ENCODE results near the gene CD2BP2. TPM values are rescaled to one million over a fixed set of nuclear protein-coding genes. Genes with fewer than 3 reads are reported as not detected.

CD2BP2 gene
- polyA plus RNA-seq, 4 donors: 30.0 to 43.5 (median 39.9) TPM

DNA sequence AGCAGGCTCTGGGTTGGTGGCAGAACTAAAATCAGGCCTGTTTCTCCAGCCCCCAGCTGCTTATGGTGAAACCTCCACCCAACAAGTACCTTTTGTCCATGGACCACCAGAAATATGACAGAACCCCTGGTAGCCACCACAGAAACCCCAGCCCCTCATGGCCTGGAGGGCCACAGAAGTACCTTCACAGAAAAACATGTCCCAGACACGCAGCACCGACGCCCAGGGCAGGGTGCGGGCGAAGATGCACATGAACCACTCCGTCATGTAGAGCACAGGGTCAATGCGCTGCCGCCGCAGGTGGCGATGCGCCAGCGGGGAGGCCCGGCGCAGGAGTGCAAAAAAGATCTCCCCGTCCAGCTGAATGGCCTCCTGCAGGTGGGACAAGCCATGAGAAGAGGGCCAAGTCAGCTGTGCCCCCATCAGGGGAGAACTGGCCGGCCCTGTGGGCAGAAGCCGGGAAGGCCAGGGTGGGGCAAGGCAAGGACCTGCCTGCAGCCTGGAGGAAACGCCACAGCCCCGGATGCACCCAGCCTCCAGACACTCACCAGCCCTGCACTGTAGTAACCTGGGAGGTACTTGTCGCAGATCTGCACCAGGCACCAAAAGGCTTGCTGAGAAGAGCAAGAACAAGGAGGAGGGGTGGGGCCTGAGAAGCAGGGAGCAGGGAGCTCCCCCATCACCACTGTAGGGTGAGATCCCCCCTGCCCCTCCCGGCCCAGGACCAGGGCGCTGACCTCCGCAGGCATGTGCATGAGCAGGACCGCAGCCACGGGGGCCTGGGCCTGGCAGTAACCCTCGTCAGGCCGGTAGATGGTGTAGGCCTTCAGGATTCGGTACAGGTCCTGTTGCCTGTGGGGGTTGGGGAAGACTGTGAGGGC, 4.1 kb upstream of the CD2BP2 start:
- Histone ChIP-seq H3K9me3 (ENCODE audit: control insufficient read depth in 2 of 2, insufficient read depth in 1 of 2, low read depth in 1 of 2, low read length in 1 of 2) (no peaks in the 10 kb centered on the region), H3K4me3 (ENCODE audit: low read depth in 1 of 3, low read length in 3 of 3) (no peak overlapping the region), H3K27ac (ENCODE audit: low read depth in 1 of 3, low read length in 2 of 3) (no peak overlapping the region), H3K27me3 (ENCODE audit: control insufficient read depth in 3 of 3, insufficient read depth in 3 of 3, low read length in 3 of 3) (no peaks in the 10 kb centered on the region), H3K4me1 (ENCODE audit: control insufficient read depth in 3 of 3, insufficient read depth in 2 of 3, low read depth in 1 of 3, low read length in 2 of 3) (peaks cover 1 to 15% (median 2%) of the 10 kb centered on the region in 3 donors), H3K36me3 (ENCODE audit: control insufficient read depth in 3 of 3, insufficient read depth in 2 of 3, low read depth in 1 of 3, low read length in 3 of 3) (peaks cover 3 to 74% (median 8%) of the 10 kb centered on the region in 3 donors)
- FAIRE-seq (no peak), DNase-seq (no peak)
- WGBS, 3 donors: 80 to 90% (median 89%) methylated on average over 23 to 28 of the region's 28 CpGs

DNA sequence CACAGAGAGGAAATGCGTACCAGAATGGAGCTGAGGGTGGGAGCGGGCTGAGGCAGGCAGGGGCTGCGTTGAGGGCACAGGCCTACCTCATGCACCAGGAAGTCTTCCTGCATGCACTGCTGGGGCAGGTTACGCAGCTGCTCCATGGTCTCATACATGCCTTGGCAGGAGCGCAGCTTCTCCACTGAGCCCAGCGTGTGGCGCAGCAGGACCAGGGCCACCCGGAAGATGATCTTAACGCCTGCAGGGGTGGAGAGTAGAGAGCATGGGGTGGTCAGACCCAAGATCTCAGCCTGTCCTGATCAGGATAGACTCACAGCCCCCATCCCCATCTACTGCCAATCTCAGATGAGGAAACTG, 3.4 kb upstream of the CD2BP2 start:
- Histone ChIP-seq H3K4me1 (ENCODE audit: control insufficient read depth in 3 of 3, insufficient read depth in 2 of 3, low read depth in 1 of 3, low read length in 2 of 3) (peaks cover 2 to 22% (median 6%) of the 10 kb centered on the region in 3 donors), H3K36me3 (ENCODE audit: control insufficient read depth in 3 of 3, insufficient read depth in 2 of 3, low read depth in 1 of 3, low read length in 3 of 3) (peaks cover under 1 to 73% (median 8%) of the 10 kb centered on the region in 3 donors), H3K9me3 (ENCODE audit: control insufficient read depth in 2 of 2, insufficient read depth in 1 of 2, low read depth in 1 of 2, low read length in 1 of 2) (no peaks in the 10 kb centered on the region), H3K4me3 (ENCODE audit: low read depth in 1 of 3, low read length in 3 of 3) (no peak overlapping the region), H3K27me3 (ENCODE audit: control insufficient read depth in 3 of 3, insufficient read depth in 3 of 3, low read length in 3 of 3) (no peaks in the 10 kb centered on the region), H3K27ac (ENCODE audit: low read depth in 1 of 3, low read length in 2 of 3) (no peak overlapping the region)
- no peak for DNase-seq
- WGBS, 3 donors: 91 to 96% (median 94%) methylated on average over 9 of the region's 9 CpGs
- FAIRE-seq: no peak

DNA sequence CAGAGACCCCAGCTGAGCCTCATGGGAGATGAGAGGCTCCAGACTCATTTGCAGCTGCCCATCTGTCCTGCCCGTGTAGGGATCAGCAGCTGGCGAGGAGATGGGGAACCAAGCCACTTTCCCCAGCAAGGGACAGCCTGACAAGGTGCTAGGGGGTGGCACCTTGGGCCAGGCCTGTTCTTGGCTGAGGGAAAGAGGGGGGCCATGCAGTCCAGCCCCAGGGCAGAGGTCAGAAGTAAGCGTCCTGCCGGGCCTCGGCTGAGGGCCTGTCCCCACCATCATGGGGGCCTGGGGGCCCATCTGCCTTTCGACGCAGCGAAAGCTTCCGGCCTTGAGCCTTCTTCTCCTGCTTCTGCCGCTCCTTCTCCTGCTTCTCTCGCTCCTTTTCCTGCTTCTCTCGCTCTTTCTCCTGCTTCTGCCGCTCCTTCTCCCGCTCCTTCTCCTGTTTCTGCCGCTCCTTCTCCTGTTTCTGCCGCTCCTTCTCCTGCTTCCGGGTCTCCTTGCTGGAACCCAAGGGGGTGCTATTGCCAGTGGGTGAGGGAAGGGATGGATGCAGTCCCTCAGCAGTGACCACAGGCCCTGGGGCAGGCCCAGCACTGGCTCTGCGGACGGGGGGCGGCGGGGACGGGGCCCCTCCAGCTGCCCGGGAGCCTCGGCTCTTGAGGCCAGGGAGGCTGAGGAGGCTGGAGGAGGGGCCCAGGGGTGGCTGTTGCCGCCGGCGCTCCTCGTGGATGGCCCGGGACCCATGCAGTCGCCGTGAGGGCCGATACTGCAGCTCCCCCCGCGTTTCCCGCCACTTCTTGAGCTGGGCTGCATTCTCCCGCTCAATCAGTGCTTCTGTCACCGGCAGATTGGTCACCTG, 2.8 kb upstream of the CD2BP2 start:
- Histone ChIP-seq H3K4me3 (ENCODE audit: low read depth in 1 of 3, low read length in 3 of 3) (no peak overlapping the region), H3K36me3 (ENCODE audit: control insufficient read depth in 3 of 3, insufficient read depth in 2 of 3, low read depth in 1 of 3, low read length in 3 of 3) (peaks cover 4 to 74% (median 8%) of the 10 kb centered on the region in 3 donors), H3K9me3 (ENCODE audit: control insufficient read depth in 2 of 2, insufficient read depth in 1 of 2, low read depth in 1 of 2, low read length in 1 of 2) (no peaks in the 10 kb centered on the region), H3K27ac (ENCODE audit: low read depth in 1 of 3, low read length in 2 of 3) (no peak overlapping the region), H3K27me3 (ENCODE audit: control insufficient read depth in 3 of 3, insufficient read depth in 3 of 3, low read length in 3 of 3) (no peaks in the 10 kb centered on the region), H3K4me1 (ENCODE audit: control insufficient read depth in 3 of 3, insufficient read depth in 2 of 3, low read depth in 1 of 3, low read length in 2 of 3) (peaks cover 2 to 24% (median 6%) of the 10 kb centered on the region in 3 donors)
- no peak for FAIRE-seq
- DNase-seq: no peak
- WGBS, 3 donors: 82 to 88% (median 83%) methylated on average over 34 to 37 of the region's 37 CpGs

DNA sequence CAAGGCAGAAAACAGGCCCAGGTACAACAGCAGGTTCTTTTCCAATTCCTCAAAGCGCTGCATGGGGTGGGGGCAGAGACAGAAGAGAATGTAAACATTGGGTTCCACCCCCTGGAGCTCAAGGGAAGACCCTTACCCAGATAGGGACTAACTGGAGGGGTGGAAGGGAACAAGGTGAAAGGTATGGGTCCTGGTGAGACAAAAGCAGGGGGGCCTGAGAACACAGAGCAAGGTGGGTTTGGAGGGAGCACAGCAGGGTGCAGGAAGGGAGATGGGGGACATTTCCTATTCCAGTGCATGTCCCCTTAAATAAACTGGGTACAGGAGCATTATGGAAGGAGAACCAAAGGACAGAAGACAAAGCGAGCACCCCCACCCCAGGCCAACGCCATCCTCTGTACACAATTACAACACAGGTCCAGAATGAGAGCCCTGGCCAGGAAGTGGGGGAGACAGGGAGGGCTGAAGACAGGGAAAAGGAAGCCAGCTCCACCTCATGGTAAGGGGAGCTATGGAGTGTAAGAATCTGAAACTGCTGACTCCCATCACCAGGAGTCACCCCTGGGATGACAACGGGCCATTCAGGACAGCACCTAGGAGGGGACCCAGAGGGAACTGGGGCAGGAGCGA, 2.1 kb upstream of the CD2BP2 start:
- H3K36me3 ChIP-seq (ENCODE audit: control insufficient read depth in 3 of 3, insufficient read depth in 2 of 3, low read depth in 1 of 3, low read length in 3 of 3): peaks cover 5 to 78% (median 8%) of the 10 kb centered on the region in 3 donors
- H3K4me3 ChIP-seq (ENCODE audit: low read depth in 1 of 3, low read length in 3 of 3): no peak overlapping the region
- peaks cover 2 to 24% (median 6%) of the 10 kb centered on the region in 3 donors for H3K4me1 ChIP-seq (ENCODE audit: control insufficient read depth in 3 of 3, insufficient read depth in 2 of 3, low read depth in 1 of 3, low read length in 2 of 3)
- H3K9me3 ChIP-seq (ENCODE audit: control insufficient read depth in 2 of 2, insufficient read depth in 1 of 2, low read depth in 1 of 2, low read length in 1 of 2): no peaks in the 10 kb centered on the region
- H3K27me3 ChIP-seq (ENCODE audit: control insufficient read depth in 3 of 3, insufficient read depth in 3 of 3, low read length in 3 of 3): no peaks in the 10 kb centered on the region
- DNase-seq: no peak
- H3K27ac ChIP-seq (ENCODE audit: low read depth in 1 of 3, low read length in 2 of 3): no peak overlapping the region
- WGBS, 3 donors: 76 to 80% (median 79%) methylated on average over 5 of the region's 5 CpGs
- no peak for FAIRE-seq

DNA sequence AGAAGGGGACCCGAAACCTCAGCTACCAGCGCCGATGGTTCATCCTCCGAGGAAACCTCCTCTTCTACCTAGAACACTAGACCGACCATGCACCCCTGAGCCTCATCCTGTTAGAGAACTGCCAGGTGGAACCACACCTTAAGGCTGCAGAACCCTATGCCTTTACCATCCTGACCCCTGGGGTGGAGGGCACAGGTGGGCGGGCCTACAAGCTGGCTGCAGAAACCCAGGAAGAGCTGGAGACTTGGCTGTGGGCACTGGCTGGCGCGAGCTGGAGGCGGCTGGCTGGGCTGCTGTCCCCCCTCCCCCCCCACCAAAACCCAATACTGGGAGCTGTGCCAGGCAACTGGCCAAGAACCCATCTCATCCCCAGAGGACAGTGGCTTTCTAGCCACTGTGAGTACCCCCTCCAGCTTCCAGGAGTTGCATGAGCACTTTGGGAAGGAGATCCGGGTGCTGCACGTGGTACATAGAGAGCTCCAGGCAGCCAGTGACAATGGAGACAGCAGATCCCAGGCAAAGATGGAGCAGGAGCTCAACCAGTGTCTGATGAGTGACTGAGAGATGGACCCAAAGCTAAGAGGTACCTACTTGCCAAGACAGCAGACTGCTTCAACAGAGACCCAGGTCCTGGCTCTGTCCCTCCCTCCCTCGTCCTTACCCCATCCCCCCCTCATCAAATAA, 1.4 kb upstream of the CD2BP2 start:
- Histone ChIP-seq H3K27me3 (ENCODE audit: control insufficient read depth in 3 of 3, insufficient read depth in 3 of 3, low read length in 3 of 3) (no peaks in the 10 kb centered on the region), H3K36me3 (ENCODE audit: control insufficient read depth in 3 of 3, insufficient read depth in 2 of 3, low read depth in 1 of 3, low read length in 3 of 3) (peaks cover 5 to 81% (median 8%) of the 10 kb centered on the region in 3 donors), H3K9me3 (ENCODE audit: control insufficient read depth in 2 of 2, insufficient read depth in 1 of 2, low read depth in 1 of 2, low read length in 1 of 2) (no peaks in the 10 kb centered on the region), H3K4me1 (ENCODE audit: control insufficient read depth in 3 of 3, insufficient read depth in 2 of 3, low read depth in 1 of 3, low read length in 2 of 3) (peaks cover 2 to 24% (median 6%) of the 10 kb centered on the region in 3 donors), H3K4me3 (ENCODE audit: low read depth in 1 of 3, low read length in 3 of 3) (peak overlapping the region in 2 of 3 donors; percentile 81 to 96), H3K27ac (ENCODE audit: low read depth in 1 of 3, low read length in 2 of 3) (peak overlapping the region; percentile 92 to 95 (median 95))
- FAIRE-seq (no peak), DNase-seq (peak in 1 of 2 donors; percentile 27)
- 53 to 67% (median 61%) methylated on average over 12 of the region's 12 CpGs for WGBS, 3 donors

DNA sequence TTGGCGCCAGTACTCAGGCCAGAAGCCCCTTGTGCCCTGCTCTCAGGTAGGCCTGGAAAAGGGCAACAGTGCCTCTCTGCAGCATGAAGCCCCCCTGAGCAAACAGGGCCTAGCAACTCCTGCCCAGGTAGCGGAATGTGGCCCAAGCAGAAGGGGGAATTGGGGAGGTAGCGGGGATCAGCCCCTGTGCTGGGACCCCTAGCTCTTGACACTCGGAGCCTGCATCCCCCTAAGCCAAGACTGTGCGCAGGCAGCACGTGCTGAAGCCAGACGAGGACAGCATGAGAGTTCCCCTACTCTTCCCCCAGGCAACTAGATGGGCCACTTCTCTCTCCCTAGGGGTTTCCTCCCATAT, 823 bp upstream of the CD2BP2 start:
- Histone ChIP-seq H3K4me1 (ENCODE audit: control insufficient read depth in 3 of 3, insufficient read depth in 2 of 3, low read depth in 1 of 3, low read length in 2 of 3) (peaks cover 2 to 29% (median 6%) of the 10 kb centered on the region in 3 donors), H3K4me3 (ENCODE audit: low read depth in 1 of 3, low read length in 3 of 3) (peak overlapping the region; percentile 26 to 96 (median 81)), H3K27ac (ENCODE audit: low read depth in 1 of 3, low read length in 2 of 3) (peak overlapping the region; percentile 92 to 95 (median 95)), H3K27me3 (ENCODE audit: control insufficient read depth in 3 of 3, insufficient read depth in 3 of 3, low read length in 3 of 3) (no peaks in the 10 kb centered on the region), H3K9me3 (ENCODE audit: control insufficient read depth in 2 of 2, insufficient read depth in 1 of 2, low read depth in 1 of 2, low read length in 1 of 2) (no peaks in the 10 kb centered on the region), H3K36me3 (ENCODE audit: control insufficient read depth in 3 of 3, insufficient read depth in 2 of 3, low read depth in 1 of 3, low read length in 3 of 3) (peaks cover 8 to 81% (median 9%) of the 10 kb centered on the region in 3 donors)
- 47 to 53% (median 53%) methylated on average over 7 of the region's 7 CpGs for WGBS, 3 donors
- DNase-seq (no peak), FAIRE-seq (no peak)

DNA sequence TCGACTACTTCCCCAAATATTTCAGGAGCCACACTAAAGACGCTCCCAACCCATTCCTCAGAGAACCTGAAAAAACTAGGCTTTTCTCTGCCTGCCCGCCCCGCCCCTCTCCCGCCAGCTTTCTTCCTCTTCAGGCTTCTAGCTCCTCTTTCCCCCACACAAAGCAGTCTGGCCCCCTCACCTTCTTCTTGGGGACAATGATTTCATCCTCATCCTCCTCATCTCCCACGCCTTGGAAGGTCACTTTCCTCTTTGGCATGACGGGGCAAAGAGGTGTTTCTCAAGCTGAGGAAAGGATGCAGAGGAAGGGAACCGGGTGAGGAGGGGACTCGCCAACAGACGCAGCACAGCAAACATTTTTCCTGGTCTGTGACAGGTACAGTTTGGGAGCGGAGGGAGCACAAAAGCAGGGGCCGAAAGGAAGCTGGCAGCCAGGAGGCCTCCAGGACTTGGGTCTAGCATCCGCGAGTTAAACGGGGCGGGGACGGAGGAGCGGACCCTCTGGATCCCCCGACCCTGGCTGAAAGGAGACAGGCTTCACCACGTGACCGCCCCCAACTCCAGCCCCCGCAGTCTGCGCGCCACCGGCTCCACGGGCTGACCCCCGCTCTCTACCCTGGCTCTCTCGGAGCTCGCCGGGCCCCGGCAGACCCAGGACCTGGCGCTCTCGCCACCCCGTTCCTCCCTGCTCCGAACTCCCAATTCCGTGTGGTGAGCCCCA, 525 bp downstream of the CD2BP2 start:
- no peaks in the 10 kb centered on the region for H3K9me3 ChIP-seq (ENCODE audit: control insufficient read depth in 2 of 2, insufficient read depth in 1 of 2, low read depth in 1 of 2, low read length in 1 of 2)
- DNase-seq (peak in 1 of 2 donors; percentile 24), FAIRE-seq (no peak)
- peak overlapping the region; percentile 60 to 89 (median 77) for H3K27ac ChIP-seq (ENCODE audit: low read depth in 1 of 3, low read length in 2 of 3)
- H3K4me1 ChIP-seq (ENCODE audit: control insufficient read depth in 3 of 3, insufficient read depth in 2 of 3, low read depth in 1 of 3, low read length in 2 of 3): peaks cover 4 to 39% (median 6%) of the 10 kb centered on the region in 3 donors
- H3K36me3 ChIP-seq (ENCODE audit: control insufficient read depth in 3 of 3, insufficient read depth in 2 of 3, low read depth in 1 of 3, low read length in 3 of 3): peaks cover 4 to 79% (median 11%) of the 10 kb centered on the region in 3 donors
- WGBS, 3 donors: 1 to 2% (median 1%) methylated on average over 31 to 36 of the region's 36 CpGs
- H3K4me3 ChIP-seq (ENCODE audit: low read depth in 1 of 3, low read length in 3 of 3): peak overlapping the region; percentile 76 to 96 (median 81)
- no peaks in the 10 kb centered on the region for H3K27me3 ChIP-seq (ENCODE audit: control insufficient read depth in 3 of 3, insufficient read depth in 3 of 3, low read length in 3 of 3)
